Measurements from ENCODE around the gene VPS8.
A peak's percentile ranks its signal among the peaks of the same experiment; 100 is the strongest.

VPS8 gene

GRCh38 chr3:185066251-185066650 is 254.3 kb downstream of the VPS8 start:
- no peak for DNase-seq
- intact Hi-C loops (cut with DNase I) = no loop called here

GRCh38 chr3:185067173-185067572 is 255.2 kb downstream of the VPS8 start:
- intact Hi-C loops (cut with DNase I) = no loop called here
- DNase-seq = no peak

- intact Hi-C loops (cut with DNase I) = no loop called here
Observed at GRCh38 chr3:185069037-185070030, 257.4 kb downstream of the VPS8 start.

GRCh38 chr3:185070491-185071286 is 258.7 kb downstream of the VPS8 start:
- DNase-seq = no peak
- intact Hi-C loops (cut with DNase I) = no loop called here

More at GRCh38 chr3:185069037-185070030, 257.4 kb downstream of the VPS8 start:
- peak in 1 of 42 donors; percentile 28 for DNase-seq

GRCh38 chr3:185071287-185071800 is 259.4 kb downstream of the VPS8 start:
- no peak for DNase-seq
- intact Hi-C loops (cut with DNase I) = no loop called here

GRCh38 chr3:185075547-185075946 is 263.6 kb downstream of the VPS8 start:
- intact Hi-C loops (cut with DNase I) = no loop called here
- DNase-seq = no peak

GRCh38 chr3:185076219-185076618 is 264.3 kb downstream of the VPS8 start:
- no peak for DNase-seq
- intact Hi-C loops (cut with DNase I) = no loop called here

GRCh38 chr3:185079625-185080024 is 267.7 kb downstream of the VPS8 start:
- DNase-seq = no peak
- intact Hi-C loops (cut with DNase I) = no loop called here

GRCh38 chr3:185081521-185081920 is 269.6 kb downstream of the VPS8 start:
- intact Hi-C loops (cut with DNase I) = no loop called here
- no peak for DNase-seq

- intact Hi-C loops (cut with DNase I) = no loop called here
- DNase-seq = no peak
Observed at GRCh38 chr3:185082149-185082548, 270.2 kb downstream of the VPS8 start.

- no peak for DNase-seq
- intact Hi-C loops (cut with DNase I) = no loop called here
Observed at GRCh38 chr3:185082829-185083228, 270.9 kb downstream of the VPS8 start.

GRCh38 chr3:185084402-185084801 is 272.4 kb downstream of the VPS8 start:
- intact Hi-C loops (cut with DNase I) = no loop called here
- no peak for DNase-seq

GRCh38 chr3:185084901-185085300 is 272.9 kb downstream of the VPS8 start:
- DNase-seq = peak in 4 of 42 donors; percentile 21 to 46 (median 32)
- intact Hi-C loops (cut with DNase I) = no loop called here

GRCh38 chr3:185087419-185087818 is 275.5 kb downstream of the VPS8 start:
- intact Hi-C loops (cut with DNase I) = no loop called here

GRCh38 chr3:185089343-185089742 is 277.4 kb downstream of the VPS8 start:
- DNase-seq = no peak
- intact Hi-C loops (cut with DNase I) = no loop called here

More at GRCh38 chr3:185087419-185087818, 275.5 kb downstream of the VPS8 start:
- no peak for DNase-seq

GRCh38 chr3:185089751-185090150 is 277.8 kb downstream of the VPS8 start:
- DNase-seq = no peak
- intact Hi-C loops (cut with DNase I) = no loop called here

GRCh38 chr3:185090811-185091210 is 278.8 kb downstream of the VPS8 start:
- no peak for DNase-seq
- intact Hi-C loops (cut with DNase I) = no loop called here

GRCh38 chr3:185093116-185093515 is 281.1 kb downstream of the VPS8 start:
- DNase-seq = no peak
- intact Hi-C loops (cut with DNase I) = no loop called here

- intact Hi-C loops (cut with DNase I) = no loop called here
- DNase-seq = no peak
Observed at GRCh38 chr3:185094697-185095096, 282.7 kb downstream of the VPS8 start.

Measured in head of caudate nucleus (tissue), 42 donors.